SU-DHL-6 (cell line): Measurements from ENCODE around the gene SREBF1.

Source experiments
- EZH2phosphoT487 ChIP-seq: fragments of 200-600 bp; sonication (generic), shearing (Covaris generic); conservative IDR thresholded peaks from 2 replicates; pipeline ENCODE4 v1.6.1; 2018; ENCODE audit warnings: mild to moderate bottlenecking, antibody characterized with exemption, low read length, moderate library complexity, mixed read lengths
- TF ChIP-seq, protein P1 (sequence below): fragments of 200-600 bp; sonication (generic); IDR thresholded peaks from one replicate; pipeline ENCODE4 v1.5.1; 2017; ENCODE audit warnings: antibody characterized with exemption, mild to moderate bottlenecking, low read length, moderate library complexity; ENCODE audit not compliant: insufficient read depth, poor library complexity, severe bottlenecking

DNA sequence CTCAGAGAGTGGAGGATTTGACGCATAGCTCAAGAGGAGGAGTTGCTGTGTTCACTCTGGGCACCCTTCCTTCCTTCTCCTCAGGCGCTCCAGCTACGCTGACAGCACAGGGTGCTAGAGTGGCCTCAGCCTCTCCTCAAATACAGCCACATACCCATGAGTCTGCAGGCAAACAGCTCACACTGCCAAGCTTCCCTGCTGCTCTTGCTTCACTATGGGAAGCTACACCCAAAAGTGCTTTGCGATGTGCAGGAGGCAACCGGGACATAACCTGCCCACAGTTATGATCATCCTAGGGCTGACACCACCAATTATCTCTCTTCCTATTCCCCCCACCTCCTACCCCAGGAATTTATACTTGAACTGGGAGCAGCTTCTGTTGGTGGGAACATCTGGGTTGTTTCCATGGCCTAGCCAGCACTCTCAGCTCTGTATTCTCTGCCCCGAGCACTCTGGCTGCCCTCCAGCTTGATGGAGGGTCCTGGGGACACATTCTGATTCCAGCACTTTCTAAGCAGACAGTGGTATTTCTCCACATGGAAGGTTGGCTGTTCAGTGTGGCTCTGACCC lies 40.3 kb upstream of the SREBF1 start:
- TF ChIP-seq, protein P1, sequence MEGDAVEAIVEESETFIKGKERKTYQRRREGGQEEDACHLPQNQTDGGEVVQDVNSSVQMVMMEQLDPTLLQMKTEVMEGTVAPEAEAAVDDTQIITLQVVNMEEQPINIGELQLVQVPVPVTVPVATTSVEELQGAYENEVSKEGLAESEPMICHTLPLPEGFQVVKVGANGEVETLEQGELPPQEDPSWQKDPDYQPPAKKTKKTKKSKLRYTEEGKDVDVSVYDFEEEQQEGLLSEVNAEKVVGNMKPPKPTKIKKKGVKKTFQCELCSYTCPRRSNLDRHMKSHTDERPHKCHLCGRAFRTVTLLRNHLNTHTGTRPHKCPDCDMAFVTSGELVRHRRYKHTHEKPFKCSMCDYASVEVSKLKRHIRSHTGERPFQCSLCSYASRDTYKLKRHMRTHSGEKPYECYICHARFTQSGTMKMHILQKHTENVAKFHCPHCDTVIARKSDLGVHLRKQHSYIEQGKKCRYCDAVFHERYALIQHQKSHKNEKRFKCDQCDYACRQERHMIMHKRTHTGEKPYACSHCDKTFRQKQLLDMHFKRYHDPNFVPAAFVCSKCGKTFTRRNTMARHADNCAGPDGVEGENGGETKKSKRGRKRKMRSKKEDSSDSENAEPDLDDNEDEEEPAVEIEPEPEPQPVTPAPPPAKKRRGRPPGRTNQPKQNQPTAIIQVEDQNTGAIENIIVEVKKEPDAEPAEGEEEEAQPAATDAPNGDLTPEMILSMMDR: no peak
- TF ChIP-seq EZH2phosphoT487: no peak
